ENCODE results near the gene CASZ1.

The CASZ1 gene

DNA sequence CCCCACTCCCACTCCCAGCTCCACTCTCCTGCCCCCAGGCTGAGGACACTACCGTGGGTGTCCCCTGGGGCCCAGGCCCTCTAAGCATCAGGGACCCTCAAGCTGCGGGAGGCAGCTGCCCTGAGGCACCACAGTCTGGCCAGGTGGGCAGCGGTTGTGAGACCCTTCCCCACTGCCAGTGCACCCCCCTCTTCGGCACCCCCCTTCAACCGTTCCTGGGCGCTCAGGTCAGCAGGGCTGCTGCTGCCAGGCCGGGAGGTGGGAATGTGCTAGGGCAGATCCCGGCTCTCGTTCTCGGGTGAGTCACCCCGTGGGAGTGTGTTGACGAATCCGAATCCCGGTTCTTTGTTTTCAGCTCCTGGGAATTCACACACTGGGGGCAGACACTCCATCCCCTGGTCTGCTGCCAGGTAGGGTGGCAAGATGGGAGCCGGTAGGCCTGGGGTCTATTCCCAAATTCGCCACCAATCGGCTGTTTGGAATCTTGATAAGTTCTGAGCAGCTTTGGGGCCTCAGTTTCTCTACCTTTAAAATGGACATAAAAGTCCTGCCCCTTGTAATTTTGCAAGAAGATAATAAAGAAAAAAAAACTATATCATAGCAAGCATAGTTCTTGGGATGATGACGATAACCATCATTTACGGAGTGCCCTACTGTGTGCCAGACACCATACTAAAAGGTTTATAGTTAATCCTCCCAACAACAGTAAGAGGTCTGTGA lies 28.5 kb upstream of the CASZ1 start:
- DNase-seq: no peak

- no peak for DNase-seq
These were observed 26.6 kb upstream of the CASZ1 start for GRCh38 chr1:10823000-10823401.

DNA sequence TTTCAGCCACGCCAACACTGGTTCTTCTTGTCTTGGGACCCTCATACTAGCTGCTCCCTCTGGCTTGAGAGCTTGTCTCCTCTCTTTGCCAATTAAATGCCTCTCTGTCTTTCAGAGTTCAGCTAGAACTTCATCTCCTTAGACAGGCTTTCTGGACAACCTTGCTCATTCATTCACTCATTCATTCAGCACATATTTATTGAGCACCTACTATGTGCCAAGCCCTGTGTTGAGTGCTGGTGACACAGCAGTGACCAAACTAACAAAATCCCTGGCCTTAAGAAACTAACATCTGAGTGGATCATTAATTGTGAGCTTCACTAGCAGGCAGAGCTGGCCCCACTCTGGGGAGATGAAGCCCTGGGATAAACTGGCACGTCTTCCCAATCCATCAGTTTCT lies 24.9 kb upstream of the CASZ1 start:
- no peak for DNase-seq

GRCh38 chr1:10820422-10820821 lies 24.0 kb upstream of the CASZ1 start:
- no peak for DNase-seq

GRCh38 chr1:10819198-10819901 lies 22.9 kb upstream of the CASZ1 start:
- no peak for DNase-seq

GRCh38 chr1:10818262-10819197 lies 22.1 kb upstream of the CASZ1 start:
- no peak for DNase-seq

- DNase-seq: no peak
These were observed 20.4 kb upstream of the CASZ1 start for GRCh38 chr1:10816743-10817369.

DNA sequence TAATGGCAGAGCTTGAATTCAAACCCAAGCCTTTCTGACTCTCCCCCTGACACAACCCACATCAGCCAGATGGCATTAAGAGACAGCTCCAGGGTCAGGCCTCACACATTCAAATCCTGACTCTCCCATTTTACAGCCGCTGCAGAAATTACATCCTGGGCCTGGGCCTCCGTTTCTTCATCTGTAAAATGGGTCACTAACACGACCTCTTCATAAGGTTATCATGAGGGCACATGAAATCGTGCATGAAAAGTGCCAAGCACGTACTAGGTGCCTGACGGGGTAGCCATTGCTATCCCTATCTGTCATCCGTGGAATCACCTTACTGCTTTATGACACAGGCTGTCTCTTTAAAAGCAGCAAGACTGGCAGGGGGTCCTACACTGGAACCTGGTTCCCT lies 19.8 kb upstream of the CASZ1 start:
- no peak for DNase-seq

GRCh38 chr1:10815858-10816195 lies 19.4 kb upstream of the CASZ1 start:
- no peak for DNase-seq

- no peak for DNase-seq
These were observed 18.8 kb upstream of the CASZ1 start for GRCh38 chr1:10814976-10815857.

- no peak for DNase-seq
These were observed 17.9 kb upstream of the CASZ1 start for GRCh38 chr1:10814312-10814711.

- no peak for DNase-seq
These were observed 17.4 kb upstream of the CASZ1 start for GRCh38 chr1:10813799-10814198.

GRCh38 chr1:10812387-10812915 lies 16.0 kb upstream of the CASZ1 start:
- no peak for DNase-seq

- DNase-seq: no peak
These were observed 12.0 kb upstream of the CASZ1 start for GRCh38 chr1:10808441-10808840.

GRCh38 chr1:10806966-10807365 lies 10.5 kb upstream of the CASZ1 start:
- DNase-seq: no peak

- no peak for DNase-seq
These were observed 7.8 kb upstream of the CASZ1 start for GRCh38 chr1:10803971-10804820.

GRCh38 chr1:10802944-10803715 lies 6.7 kb upstream of the CASZ1 start:
- no peak for DNase-seq

DNA sequence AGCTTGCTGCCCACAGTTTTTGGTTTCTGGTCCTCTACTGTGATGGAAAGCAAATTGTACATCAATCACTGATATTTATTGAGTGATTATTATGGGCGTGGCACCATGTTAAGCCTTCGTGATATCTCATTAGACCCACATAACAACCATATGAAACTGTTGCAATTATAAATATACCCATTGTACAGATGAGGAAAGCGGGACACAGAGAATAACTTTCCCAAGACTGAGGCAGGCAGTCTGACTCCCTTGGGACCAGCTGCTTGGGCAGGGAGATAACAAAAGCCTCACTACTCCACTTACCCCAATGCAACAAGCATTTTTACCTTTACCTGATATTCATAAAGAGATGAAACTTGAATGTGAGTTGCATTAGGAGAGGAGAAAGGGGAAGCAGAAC lies 4.3 kb upstream of the CASZ1 start:
- DNase-seq: no peak

- no peak for DNase-seq
These were observed 3.3 kb upstream of the CASZ1 start for GRCh38 chr1:10799726-10800125.

Data from GDM1 (cell line).